D341Med (cell line): ENCODE results near the gene KCNH1.
"Not testable (repeated sequence)": the region's sequence is repeated elsewhere in the genome, so short reads cannot be mapped to it uniquely, and the experiment has no call there.

Experiments
- DNase-seq: peaks from one replicate; pipeline ENCODE4 v3.0.0; 2012; ENCODE audit warnings: low spot score

The KCNH1 gene

DNA sequence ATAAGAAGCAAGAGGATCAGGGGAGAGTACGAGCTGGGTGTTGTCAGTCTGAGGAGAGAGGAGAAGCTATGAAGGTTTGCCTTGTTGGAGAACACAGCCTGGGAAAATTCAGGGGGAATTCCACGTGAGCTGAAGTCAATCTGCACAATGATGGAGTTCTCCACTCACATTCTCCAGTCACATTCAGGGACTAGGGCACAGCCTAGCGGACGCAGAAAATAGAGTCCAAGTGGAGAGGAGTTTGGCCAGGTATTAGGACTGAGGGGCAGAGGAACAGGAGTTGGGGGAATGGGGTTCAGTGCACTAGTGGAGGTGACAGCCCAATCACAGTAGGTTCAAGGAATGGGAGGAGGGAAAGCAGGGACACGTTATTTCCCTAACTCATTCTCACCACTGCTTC lies 124.0 kb downstream of the KCNH1 start:
- DNase-seq, result no peak

DNA sequence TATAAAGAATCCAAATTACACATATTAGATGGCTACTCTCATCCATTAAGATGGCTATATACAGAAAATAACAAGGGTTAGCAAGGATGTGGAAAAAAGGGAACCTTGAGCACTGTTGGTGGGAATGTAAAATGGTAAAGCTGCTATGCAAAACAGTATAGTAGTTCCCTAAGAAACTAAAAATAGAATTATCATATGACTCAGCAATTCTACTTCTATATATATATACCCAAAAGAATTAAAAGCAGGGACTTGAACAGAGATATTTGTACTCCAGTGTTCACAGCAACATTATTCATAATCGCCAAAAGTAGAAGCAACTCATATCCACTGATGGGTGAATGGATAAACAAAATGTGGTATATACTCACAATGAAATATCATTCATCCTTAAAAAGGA lies 126.1 kb downstream of the KCNH1 start:
- DNase-seq, result no peak

- DNase-seq, result not testable (repeated sequence)
Measured at GRCh38 chr1:210995931-210996330, 138.0 kb downstream of the KCNH1 start.

GRCh38 chr1:210992837-210993236 lies 141.1 kb downstream of the KCNH1 start:
- DNase-seq, result no peak

DNA sequence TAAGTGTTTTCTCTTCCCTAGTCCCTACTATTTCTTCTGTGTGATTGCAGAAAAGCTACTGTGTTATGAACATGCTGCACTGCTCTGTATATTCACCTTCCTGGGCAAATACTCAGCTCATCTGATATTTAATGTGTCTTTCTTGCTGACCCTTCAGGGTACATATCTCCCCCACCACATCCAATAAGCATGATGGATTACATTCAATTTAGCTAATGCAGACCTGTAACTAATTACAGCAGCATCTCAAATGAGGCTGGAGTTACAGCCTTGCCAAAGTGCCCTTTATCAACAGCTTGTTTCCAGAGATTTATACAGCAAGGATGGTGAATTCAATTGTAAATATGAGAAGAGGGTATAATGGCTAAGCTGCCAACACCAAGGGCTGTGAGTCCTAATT lies 144.0 kb downstream of the KCNH1 start:
- no peak for DNase-seq

GRCh38 chr1:210981490-210981889 lies 152.5 kb downstream of the KCNH1 start:
- no peak for DNase-seq

GRCh38 chr1:210980082-210980481 lies 153.9 kb downstream of the KCNH1 start:
- DNase-seq, result no peak

DNA sequence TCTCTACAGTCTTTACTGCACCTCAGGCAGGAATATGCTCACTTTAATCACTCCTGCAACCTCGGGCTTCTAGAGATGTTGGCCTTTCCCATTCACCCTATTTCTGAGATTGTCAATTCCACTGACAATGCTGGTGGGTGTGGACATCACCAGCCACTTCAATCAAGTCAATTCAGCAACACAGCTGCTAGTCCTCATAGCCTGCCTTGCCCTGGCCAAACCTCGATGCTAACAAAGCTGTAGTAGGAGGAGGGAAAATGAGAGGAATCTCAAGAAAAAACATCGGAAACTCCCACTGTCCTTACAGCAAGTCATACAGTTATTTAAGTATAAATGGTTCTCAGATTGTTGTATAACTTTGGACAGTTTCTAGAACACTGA lies 155.0 kb downstream of the KCNH1 start:
- DNase-seq, result no peak

- DNase-seq, result no peak
Measured at GRCh38 chr1:210978316-210978973, 155.5 kb downstream of the KCNH1 start.

DNA sequence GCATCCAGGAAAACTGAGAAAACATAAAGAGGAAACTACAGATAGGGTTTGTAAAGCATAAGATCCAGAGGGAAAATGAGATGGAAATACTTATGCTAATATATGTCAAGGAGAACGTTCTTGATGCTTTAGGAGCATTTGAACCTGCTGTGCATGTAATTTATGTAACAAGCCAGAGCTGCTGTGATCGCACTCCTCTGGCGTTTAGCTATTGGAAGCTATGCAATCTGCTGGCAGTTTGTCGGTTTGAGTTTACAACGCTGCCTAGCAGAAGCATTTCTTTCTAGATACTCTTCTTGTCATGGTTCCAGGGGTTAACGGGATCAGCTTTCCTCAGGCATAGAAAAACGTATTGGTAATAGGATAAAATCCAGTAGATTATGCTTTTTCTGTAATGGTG lies 182.7 kb downstream of the KCNH1 start:
- no peak for DNase-seq

DNA sequence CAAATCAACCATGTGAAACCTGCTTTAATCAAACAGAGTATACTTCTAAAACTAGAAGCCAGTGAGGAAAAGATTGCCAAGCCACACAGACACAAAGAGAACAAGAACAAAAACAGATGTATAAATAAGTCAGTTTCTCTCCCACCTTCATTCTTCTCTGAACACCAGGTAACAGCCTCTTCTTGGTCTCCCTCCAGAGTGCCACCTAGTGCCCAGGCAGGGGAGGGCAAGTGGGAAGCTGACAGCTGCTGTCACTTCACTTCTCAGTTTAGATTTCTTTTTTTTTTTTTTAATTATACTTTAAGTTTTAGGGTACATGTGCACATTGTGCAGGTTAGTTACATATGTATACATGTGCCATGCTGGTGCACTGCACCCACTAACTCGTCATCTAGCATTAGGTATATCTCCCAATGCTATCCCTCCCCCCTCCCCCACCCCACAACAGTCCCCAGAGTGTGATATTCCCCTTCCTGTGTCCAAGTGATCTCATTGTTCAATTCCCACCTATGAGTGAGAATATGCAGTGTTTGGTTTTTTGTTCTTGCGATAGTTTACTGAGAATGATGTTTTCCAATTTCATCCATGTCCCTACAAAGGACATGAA lies 183.9 kb downstream of the KCNH1 start:
- DNase-seq, result peak; percentile 76

DNA sequence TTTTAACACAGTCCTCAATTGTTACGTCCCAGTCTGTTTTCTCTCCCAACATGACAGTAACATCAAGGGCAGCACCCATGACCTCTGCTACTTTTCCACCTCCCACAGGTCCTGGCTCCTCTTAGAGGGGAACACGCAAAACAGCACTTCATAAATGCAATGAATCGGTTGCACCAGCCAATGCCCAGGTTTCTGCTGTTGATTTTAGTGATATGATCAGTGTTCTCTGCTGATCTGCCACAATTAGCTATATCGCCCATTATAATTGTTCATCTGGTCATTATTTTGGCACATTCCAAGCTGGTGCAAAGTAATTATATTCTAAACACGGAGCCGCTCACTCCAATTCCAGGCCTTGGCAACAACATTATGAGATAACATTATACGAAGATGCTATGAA lies 184.5 kb downstream of the KCNH1 start:
- DNase-seq, result no peak

DNA sequence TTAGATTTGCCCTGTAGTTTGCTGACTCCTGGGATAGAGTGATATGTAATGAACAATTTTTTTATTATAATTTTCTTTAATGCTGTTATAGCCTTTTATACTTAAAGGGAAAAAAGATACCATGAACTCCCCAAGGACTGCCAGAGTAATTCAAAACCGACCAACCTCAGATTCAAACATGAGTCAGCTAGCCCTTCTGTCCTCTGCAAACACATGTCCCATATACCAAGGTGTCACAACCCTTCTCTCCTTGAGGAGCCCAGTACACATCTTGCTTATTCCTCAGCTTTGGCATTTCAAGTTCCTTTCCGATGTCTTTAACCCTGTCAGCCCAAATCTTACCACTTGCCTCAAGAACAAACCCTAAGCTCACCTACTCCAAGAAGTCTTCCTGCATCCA lies 184.9 kb downstream of the KCNH1 start:
- DNase-seq, result no peak

- no peak for DNase-seq
Measured at GRCh38 chr1:210944252-210944651, 189.7 kb downstream of the KCNH1 start.

GRCh38 chr1:210942513-210942912 lies 191.4 kb downstream of the KCNH1 start:
- DNase-seq, result no peak

GRCh38 chr1:210940081-210940617 lies 193.8 kb downstream of the KCNH1 start:
- no peak for DNase-seq

- DNase-seq, result no peak
Measured at GRCh38 chr1:210938416-210938925, 195.5 kb downstream of the KCNH1 start.

DNA sequence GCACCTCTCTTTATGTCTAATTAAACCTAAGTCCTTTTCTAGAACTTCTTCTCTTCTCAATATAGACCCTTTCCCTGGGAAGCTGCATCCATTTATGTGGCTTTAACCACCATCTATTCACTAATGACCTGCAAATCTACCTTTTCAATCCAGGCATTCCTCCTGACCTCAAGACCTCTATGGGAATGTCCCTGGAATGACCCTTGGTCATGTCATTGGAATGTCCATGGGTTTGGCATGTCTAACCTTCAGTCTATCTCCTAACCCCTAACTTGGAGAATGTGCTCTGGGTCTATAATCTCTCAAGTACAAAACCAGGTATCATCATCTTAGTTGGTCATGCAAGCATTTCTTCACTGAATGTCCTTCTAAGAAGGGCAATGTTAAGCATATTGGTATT lies 196.1 kb downstream of the KCNH1 start:
- DNase-seq, result no peak

- no peak for DNase-seq
Measured at GRCh38 chr1:210935905-210936304, 198.0 kb downstream of the KCNH1 start.

GRCh38 chr1:210932104-210932503 lies 201.8 kb downstream of the KCNH1 start:
- no peak for DNase-seq

DNA sequence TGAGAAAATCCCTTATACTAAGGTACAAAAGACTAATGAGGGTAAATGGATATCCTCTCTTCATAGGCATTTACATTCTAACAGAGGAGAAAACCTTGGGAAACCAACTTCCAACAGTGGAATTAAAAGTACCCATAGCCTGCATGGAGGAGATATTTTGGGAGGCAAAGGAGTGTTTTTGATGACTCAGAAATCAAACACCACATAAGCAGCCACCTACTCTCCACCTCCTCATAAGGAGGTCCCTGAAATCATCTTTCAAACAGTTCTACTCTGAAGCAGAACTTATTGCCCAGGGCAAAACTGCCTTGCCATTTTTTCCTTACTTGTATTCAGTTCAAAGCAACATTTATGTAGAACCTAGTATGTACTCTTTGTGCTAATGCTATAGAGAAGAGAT lies 211.3 kb downstream of the KCNH1 start:
- no peak for DNase-seq

DNA sequence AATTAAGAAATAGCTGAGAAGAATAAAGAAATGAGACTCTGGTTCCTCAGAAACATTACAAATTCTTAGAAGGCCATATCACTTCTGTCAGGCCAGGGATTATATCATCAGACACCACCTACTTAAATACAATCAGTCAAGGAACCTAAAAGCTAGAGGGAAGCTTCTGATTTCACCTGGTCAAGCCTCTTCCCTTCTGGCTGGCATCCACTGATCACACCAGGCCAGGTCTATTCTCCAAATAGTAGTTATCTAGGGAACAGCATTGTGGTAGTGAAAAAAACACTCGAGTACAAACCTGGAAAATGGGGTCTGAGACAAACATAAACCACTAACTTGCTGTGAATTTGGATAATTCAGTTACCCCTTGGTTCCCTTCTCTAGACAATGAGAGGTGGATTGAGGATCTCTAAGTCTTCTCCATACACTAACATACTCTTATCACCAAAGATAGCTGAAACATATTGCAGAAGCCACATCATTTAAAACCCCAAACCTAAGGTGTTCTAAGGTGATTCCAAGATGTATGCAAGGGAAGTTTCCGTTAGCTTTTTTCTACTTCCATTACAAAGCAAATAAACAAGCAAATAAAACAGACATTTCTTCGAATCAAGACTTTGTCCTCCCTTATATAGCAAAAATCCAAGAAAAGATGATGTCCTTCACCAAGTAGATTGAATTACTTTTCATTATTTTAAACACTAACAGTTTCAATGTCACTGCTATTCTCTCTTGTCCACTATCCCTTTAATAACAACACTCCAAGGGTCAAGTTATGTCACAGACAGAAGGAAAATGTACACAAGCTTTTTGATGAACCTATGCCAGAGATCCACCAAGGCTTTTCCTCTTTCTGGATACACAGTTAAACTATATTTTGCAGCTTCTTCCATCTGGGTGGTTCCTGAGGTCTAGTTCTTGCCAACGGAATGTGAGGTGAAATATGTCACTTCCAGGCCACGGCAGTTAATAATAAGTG lies 212.9 kb downstream of the KCNH1 start:
- no peak for DNase-seq

DNA sequence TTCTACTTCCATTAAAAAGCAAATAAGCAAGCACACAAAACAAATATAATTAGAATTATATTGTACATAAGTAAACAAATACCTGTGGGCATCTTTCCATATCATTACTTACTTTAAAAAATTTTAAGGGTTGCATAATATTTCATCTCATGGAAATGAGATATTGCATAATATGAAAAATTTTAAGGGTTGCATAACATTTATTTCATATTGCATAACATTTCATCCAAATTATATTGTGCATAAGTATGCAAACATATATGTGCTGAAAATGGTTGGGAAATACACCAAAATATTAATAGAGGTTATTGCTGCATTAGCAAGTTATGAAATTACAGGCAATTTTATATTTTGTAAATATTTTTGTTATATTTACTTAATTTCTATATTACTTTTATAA lies 213.7 kb downstream of the KCNH1 start:
- no peak for DNase-seq
